HG03045 (cell line): ENCODE measurements around the gene ADAP1.

ENCODE experiments used
- ATAC-seq: cut with Tn5 transposase; IDR thresholded peaks from one replicate; pipeline ENCODE4 v1.9.1; 2021; ENCODE audit warnings: mild to moderate bottlenecking, moderate library complexity; ENCODE audit not compliant: unreplicated experiment

The ADAP1 gene

GRCh38 chr7:897086-897485 lies 57.4 kb downstream of the ADAP1 start:
- ATAC-seq: no peak

DNA sequence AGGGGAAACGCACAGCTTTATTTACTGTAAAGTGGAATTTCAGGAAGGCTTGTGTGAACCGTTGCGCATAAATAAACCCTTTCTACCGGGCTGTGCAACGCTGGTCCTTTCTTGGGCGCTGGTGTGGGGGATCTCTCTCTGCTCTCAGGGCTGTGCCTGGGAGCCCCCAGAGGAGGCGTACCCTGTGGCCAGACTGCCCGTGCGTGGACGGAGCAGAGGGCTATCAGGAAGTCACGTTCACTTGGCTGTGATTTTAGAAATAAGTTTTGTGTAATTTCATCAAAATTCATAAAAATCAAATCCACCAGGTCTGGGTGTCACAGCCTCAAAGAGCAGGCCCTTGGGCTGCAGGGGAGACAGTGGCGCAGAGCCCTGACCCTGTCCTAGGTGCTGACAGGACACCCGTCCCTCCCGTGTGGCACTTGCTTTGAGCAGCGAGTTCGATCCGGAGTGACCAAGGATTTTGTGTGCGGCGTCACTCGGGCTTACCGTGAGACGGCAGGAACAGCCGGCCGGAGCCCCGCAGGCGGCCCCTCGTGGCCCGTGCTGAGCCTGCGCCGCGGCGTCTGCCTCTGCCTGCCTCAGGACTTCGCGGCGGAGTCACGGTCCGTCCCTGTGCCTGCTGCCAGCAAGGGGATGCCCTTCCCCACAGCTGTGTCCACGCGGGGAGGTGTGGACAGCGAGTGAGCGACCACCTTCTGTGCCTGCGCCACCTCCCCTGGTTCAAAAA lies 58.0 kb downstream of the ADAP1 start:
- no peak for ATAC-seq

DNA sequence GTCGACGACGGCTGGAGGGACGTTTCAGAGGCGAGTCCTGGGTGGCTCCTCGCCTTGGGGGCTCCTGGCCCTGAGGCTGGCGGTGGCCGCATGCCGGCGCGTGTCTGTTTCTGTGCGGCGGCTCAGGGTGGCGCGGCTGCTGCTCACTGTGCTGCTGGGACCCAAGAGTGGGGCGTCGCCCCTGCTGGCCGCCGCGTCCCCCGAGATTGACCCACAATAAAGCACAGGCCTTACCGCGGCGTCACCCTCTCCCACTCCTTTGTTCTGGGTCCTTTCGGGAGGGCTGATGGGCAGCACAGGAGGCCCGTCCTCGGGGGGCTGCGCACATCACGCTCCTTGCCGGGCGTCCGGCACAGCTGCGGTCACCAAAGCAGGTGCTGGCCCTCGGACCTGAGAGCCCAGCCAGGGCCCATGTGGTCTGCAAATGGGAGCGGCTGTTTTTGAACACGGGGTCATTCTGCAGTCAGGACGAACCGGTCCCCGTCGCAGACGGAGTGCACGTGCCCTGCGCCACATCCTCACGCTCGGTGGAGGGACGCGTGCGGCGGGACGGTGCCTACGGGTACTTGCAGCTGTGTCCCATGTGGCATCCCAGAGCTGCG lies 58.9 kb downstream of the ADAP1 start:
- no peak for ATAC-seq

DNA sequence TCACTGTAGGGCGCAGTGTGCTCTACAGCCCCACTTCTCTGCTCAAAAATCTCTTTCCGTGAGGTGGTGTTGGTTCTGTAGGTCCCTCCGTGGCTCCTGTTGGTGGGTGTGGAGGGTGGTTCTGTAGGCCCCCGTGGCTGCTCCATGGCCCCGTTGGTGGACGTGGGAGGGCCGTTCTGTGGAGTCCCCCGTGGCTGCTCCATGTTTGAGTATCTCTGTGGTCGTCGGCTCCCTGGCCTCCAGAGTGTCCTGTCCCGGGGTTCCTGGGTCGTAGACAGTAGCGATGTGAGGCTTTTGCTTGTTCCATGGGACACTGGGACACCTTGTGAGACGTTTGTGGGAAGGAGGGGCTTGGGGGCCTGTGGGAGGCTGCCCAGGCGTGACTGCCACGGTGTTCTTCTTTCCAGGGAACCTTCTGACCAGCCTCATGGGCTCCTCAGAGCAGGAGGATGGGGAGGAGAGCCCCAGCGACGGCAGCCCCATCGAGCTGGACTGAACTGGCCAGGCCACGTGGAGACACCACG lies 59.5 kb downstream of the ADAP1 start:
- ATAC-seq: no peak

- ATAC-seq: no peak
These were observed 60.2 kb downstream of the ADAP1 start for GRCh38 chr7:894164-894867.

GRCh38 chr7:893686-894085 lies 60.8 kb downstream of the ADAP1 start:
- no peak for ATAC-seq

DNA sequence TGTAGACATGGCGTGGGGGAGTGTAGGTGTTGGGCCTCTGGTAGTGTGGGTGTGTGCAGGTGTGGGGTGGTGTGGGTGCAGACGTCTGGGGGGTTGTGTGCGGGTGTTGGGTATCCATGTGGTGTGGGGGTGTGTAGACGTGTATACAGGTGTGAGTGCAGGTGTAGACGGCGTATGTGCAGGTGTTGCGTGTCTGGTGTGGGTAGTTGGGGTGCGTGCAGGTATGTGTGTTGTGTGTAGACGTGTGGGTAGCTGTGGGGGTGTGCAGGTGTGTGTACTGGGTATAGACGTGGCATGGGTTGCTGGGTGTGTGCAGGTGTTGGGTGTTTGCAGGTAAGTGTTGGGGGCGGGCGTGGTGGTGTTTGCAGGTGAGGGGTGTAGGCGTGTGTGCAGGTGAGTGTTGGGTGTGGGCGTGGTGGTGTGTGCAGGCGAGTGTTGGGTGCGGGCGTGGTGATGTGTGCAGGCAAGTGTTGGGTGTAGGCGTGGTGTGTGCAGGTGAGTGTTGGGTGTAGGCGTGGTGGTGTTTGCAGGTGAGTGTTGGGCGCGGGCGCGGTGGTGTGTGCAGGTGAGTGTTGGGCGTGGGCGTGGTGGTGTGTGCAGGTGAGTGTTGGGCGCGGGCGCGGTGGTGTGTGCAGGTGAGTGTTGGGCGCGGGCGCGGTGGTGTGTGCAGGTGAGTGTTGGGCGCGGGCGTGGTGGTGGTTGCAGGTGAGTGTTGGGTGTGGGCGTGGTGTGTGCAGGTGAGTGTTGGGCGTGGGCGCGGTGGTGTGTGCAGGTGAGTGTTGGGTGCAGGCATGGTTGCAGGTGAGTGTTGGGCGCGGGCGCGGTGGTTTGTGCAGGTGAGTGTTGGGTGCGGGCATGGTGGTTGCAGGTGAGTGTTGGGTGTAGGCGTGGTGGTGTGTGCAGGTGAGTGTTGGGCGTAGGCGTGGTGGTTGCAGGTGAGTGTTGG lies 61.6 kb downstream of the ADAP1 start:
- ATAC-seq: no peak

DNA sequence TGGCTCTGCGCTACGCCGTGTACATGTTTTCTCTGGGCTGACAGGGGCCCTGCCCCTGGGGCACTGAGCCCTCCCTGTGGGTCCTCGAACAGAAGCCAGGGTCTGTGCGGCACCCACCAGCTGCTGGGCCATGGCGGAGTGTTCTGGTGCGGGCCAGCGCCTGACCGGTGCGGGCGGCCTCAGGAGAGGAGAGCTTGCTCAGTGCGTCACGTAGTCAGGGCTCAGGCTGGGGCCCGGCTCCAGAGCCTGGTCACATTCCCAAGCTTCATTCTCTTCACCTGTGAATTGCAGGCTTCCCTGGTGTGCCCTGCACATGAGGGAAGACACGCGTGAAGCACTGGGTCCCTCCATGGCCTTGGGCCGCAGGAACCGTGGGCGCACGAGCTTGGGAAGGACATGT lies 62.7 kb downstream of the ADAP1 start:
- no peak for ATAC-seq

GRCh38 chr7:891291-891690 lies 63.2 kb downstream of the ADAP1 start:
- ATAC-seq: no peak

DNA sequence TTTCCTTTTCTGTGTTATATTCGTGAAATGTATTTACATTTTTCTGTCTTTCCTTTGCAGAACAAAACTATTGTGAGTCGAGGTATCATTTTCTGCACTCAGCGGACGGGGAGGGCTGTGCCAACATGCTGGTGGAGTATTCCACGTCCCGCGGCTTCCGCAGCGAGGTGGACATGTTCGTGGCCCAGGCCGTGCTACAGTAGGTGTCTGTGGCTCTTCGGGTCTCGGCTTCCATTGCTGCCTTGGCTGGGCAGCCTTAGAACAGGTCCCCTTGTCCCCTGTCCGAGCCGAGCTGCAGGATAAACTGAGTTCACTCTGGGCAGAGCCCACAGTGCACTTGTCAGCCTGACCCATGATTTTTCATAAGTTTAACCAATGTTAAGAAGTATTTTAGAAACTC lies 63.6 kb downstream of the ADAP1 start:
- ATAC-seq: no peak

- no peak for ATAC-seq
These were observed 65.1 kb downstream of the ADAP1 start for GRCh38 chr7:889391-889790.

- no peak for ATAC-seq
These were observed 65.5 kb downstream of the ADAP1 start for GRCh38 chr7:889025-889390.

DNA sequence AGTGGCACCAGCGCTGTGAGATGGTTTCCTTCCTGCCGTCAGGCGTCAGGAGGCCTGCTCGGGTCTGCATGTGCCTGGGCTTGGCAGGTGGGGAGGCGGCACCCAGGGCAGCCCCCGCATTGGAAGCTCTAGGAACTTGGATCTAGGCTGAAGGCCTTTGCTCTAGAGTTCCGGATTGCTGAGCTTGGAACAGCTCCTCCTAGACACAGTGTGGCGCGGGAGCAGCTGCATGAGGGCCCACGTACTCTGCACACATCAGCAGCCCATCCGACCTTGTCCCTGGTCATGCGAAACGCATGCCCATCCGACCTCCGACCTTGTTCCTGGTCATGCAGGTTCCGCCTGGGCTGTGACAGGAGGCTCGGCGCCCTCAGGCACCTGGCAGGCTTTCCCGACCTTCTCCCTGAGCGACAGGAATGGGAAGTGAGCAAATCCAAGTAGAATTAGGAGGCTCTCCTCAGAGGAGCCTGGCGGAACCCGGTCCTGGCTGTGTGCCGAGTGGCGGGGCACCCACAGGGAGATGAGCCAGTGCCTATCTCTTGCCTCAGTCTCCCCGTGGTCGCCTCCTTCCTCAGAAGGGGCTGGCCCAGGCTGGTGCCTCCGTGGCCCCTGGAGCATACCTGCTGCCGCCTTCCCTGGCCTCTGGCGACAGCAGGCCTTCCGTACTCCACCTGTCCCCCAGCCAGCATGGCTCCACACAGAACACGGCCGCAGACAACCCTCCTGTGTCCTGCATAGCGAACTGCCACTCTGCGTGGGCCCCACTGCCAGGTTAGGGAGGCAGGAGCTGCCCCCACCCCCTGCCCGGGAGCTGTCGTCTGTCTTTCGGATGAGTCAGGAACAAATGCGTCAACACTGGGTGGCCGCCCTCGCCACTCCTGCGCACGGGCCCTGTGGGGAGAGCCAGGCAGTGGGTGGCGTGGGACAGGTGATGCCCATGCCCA lies 66.1 kb downstream of the ADAP1 start:
- ATAC-seq: no peak

- ATAC-seq: no peak
These were observed 67.0 kb downstream of the ADAP1 start for GRCh38 chr7:887488-887820.

DNA sequence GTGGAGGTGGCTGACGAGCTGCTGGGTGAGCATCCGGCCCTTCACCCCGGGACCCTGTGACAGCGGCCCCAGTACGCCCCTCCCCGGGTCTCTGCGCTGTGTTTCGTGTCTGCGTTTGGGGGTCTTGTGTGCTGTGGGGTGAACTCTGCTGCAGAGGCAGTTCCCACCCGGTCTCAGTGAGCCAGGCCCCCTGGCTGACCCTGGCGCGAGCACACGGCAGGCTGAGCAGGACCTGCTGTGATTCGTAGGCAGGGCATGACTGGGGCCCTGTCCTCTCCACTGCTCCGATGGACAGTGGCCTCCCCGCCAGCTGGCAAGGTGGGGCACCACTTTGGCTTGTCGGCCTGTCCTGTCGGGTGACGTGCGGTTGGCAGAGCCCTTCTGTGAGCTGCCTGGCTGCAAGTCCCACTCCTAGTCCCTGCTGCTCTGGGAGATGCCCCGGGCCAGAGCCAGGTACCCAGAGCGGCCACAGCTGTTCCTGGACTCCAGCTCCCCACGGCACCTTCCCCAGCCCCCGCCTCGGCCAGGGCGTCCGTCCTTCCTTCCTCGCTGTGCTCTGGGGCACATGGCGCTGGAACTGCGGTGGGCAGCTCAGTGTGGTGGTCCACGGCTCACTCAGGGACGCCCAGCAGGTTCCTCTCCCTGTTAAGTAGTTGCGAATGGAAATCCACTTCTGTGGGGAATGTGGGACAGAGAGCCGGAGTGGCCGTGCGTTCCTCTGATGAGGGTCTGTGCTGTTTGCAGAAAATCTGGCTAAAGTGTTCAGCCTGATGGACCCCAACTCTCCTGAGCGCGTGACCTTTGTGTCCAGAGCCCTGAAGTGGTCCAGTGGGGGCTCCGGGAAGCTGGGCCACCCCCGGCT lies 67.6 kb downstream of the ADAP1 start:
- no peak for ATAC-seq

DNA sequence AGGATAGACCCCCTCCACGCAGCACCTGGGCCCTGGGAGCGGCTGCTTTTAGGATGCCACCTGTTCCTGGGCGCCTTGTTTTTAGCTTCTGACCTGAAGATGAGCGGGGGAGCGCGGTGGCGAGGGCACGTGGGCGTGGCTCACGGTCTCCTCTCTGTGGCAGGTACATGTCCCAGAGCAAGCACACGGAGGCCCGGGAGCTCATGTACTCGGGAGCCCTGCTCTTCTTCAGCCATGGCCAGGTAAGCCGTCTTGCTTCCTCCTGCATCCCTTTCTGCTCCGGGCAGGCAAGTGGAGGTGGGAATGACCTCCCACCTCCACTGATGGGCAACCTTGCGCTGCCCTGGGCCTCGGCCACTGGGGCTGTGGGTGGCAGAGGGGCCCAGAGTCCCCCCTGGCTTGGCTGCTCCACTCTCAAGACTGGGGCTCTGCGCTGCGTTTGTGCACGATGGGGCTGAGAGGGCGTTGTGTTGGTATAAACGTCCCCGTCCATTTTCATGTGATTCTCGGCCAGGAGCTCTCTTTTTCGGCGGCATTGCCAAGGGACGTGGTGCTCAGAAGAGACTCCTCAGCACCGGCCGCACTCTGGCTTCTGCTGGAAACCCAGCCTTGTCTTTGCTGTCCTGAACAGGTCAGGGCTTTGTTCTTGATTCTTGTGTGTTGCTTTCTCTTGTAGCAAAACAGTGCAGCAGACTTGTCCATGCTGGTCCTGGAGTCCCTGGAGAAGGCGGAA lies 68.4 kb downstream of the ADAP1 start:
- ATAC-seq: no peak

GRCh38 chr7:885261-885892 lies 69.1 kb downstream of the ADAP1 start:
- no peak for ATAC-seq
